Dedifferentiated amniotic fluid mesenchymal stem cell (primary cell): ENCODE results near the gene WNK1.
A peak's percentile ranks its signal among the peaks of the same experiment; 100 is the strongest.
"Not testable (repeated sequence)": the region's sequence is repeated elsewhere in the genome, so short reads cannot be mapped to it uniquely, and the experiment has no call there.

Experiments used
- DNase-seq: peaks from one replicate; pipeline ENCODE4 v3.0.0-alpha.2; 2016; ENCODE audit errors: extremely low spot score

Gene WNK1

DNA sequence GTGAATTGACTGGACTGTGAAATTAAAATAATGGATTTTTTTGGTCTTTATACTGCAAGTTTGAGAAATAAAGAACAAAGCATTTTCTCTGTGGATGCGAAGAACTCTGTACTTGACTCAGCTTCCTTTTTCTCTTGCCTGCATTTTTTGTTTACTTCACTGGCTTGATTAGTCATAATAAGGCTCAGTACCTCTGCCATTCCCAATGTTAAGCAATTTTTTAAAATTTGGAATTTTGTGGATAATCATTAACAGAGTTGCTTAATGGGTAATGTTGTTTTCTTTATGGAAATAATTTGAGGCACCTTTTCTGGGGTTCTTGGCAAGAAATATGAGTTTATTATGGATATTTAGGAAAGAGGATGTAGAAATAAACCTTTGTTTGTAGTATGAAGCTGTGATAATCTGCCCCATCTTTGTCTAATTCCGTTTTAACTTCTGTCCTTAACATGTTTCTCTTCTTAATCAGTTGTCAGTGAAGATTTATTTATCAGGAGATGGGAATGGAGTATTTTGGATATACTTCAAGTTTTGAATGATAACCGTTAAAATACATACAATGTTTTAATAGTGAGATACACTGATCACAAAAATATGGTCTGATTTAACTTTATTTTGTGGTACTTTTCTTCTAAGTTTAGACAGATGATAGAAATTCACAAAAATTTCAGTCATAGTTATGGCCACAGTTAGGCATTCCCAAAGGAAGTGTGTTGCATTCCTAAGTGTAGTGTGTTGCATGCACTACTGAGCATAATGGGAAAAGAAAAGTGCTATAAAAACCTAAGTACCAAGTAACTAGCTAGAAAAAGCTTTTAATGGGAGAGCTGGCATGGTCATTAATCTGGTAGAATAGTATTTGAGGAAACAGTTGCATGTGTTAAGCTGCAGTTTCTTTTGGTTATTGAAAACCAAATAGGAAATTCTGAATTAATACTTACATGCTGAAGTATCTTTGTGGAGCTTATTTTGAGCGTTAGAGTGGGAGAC, 27.7 kb downstream of the WNK1 start:
- peak; percentile 51 for DNase-seq

DNA sequence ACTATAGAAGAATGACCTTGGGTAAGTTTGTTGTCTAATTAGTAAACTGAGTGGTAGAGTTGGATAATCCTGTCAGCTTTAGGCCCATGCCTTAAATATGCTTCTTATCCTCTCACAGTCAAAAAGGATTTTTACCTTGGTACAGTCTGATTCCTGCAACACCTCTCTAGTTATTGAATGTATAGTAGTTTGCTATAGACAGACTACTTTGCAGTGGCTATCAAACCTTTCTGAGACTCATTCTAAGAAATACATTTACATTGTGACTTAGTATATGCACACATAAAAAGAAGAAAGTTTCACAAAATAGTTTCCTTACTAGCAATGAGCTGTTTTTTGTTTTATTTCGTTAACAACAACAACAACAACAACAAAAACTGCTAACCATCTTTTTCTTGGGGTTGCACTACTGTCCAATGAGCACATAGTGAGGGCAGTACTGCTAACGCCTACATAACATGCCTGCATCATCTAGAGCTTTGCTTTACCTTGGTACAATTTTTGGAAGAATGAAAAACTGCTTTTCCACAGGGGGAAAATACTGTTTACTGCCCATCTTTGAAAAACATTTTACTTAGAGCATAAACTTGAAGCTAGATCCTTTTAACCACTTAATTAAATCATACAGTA, 28.5 kb downstream of the WNK1 start:
- no peak for DNase-seq

DNA sequence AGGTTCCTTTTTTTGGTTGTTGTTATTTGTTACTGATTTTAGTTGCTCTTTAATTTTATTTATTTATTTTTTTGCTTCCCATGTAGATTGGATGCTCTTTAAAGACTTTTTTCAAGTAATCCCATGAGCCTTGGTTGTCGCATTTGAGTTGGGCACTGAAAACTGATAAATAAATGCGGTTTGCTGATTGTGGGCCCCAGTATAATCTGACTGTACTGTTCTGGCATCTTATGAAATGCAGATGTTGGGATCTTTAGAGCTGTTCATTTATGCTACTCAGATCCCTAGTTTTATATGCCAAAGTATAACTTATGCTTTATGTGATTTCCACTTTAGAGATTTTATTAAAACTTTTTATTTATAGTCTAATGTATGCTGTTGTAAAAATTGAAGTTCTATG, 33.3 kb downstream of the WNK1 start:
- no peak for DNase-seq

DNA sequence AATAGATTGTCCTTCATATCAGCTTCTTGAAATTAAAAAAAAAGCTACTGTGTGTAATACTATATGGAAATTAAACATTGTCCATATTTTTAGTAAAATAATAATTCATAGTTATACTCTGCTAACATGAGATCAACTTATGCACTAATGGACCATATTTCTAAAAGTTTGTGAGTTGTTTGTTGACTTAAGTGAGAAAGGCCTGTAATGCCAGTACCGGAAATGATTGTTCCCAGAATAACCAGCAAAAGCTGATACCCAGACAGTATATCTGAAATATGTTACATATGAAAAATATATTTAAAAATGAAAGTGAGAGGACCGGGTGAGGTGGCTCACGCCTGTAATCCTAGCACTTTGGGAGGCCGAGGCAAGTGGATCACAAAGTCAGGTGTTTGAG, 35.9 kb downstream of the WNK1 start:
- DNase-seq = no peak

DNA sequence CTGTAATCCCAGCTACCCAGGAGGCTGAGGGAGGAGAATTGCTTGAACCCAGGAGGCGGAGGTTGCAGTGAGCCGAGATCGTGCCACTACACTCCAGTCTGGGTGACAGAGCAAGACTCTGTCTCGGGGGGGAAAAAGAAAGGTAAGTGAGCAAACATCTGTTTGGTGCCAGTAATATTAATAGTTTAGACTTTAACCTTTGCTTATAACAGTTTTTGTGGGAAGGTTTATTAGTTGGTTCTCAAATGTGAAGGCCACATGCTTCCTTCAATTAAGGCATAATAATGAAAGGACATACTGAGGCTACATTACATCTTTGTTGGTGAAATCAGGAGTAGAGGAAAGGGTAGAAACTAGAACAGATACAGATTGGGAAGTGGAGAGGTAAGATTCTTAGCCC, 36.4 kb downstream of the WNK1 start:
- DNase-seq = not testable (repeated sequence)

DNA sequence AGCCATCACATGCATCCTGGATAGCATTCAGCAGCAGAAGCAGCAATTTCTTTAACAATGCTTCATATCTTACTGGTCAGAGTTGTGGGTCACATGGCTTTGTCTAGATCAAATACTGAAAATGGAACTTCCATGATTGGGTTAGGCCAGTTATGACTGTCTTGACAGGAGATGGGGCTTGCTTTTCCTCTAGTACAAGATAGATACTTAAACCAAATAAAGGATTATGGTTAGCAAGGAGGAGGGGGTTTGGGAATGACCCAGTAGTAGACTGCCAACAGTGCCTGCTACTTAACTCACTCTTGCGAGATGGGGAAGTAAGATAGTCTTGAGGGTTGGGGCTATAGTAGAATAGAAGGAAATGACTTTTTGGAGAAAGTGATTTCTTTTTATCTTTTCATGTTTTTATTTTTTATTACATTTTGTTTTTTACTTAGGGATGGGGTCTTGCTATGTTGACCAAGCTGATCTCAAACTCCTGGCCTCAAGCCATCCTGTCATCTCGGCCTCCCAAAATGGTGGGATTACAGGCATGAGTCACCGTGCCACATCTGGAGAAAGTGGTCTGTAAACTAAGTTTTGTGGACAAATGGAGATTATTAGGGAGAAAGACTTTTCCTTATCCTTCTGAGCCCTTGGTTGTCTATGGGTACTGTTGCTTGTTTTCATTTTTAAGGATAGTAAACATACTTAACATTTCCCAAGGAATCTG, 37.6 kb downstream of the WNK1 start:
- no peak for DNase-seq

DNA sequence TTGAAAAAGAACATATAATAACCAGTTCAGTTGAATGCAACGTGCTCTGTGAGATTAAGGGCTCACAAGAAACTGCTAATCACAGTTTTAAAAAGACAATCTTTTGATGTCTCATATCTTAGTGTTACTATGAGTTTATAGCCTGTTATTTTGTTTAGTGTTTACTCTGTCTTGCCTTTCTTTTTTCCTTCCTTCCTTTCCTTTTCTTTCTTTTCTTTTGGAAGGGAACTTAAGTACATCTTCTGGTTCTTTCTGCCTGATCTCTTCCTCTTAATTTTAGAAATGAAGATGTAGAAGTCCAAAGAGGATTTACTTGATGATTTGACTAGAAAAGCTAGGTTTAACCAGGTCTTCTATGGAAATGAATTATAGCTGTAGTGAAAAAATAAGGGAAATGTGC, 38.2 kb downstream of the WNK1 start:
- no peak for DNase-seq

DNA sequence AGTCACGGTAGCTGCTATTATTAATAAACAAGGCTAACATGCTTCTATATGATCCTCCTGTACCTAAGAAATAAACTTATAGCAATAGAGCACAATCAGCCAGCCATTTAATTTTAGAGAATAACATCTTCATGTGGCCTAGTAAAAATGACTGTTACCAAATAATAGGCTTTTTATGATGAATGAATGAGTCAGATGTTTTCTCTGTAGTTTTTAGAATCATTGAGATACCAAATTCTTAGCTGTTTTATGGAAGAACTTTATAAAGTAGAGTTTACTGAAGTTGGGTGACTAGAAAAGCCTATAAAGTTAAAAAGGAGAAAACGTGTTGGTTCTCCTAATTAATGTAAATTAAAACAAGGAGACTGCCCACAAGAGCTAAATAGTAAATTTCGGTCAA, 40.7 kb downstream of the WNK1 start:
- DNase-seq = no peak

DNA sequence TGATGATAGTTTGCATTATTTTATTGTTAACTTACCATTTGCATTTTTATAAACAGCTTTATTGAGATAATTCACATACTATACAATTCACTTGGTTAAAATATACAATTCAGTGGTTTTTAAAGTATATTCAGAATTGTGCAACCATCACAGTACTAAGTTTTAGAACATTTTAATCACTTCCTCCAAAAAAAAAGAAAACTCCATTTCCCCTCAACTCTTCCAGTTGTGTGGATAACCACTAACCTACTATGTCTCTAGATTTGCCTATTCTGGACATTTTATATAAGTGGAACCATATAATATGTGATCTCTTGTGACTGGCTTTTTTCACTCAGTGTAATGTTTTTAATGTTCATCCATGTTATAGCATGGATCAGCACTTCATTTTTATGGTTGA, 41.3 kb downstream of the WNK1 start:
- no peak for DNase-seq

DNA sequence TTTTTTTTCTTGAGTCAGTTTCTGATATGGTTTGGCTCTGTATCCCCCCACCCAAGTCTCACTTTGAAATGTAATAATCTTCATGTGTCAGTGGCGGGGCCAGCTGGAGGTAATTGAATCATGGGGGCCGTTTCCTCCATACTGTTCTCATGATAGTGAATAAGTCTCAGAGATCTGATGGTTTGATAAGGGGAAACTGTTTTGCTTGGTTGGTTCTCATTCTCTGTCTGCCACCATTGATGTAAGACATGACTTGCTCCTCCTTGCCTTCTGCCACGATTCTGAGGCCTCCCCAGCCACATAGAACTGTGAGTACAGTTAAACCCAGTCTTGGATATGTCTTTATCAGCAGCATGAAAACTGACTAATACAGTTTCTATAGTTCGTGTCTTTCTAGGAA, 42.9 kb downstream of the WNK1 start:
- DNase-seq = no peak

DNA sequence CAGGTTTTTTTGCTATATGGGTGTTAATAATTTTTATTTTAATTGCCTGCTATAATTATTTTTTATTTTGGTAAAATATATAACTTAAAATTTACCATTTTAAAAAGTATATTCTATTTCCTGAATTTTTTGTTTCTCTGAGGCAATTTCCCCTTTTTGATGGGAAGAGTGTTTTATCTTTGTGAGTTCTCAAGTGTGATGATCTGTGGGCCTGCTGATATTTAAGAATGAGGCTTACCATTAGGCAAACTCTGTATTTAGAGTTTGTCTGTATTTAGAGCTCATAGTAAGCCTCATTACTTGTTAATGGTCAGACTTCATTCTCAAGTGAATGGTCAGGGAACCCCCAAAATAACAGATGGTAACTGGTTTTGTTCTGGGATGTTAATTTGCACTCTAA, 48.0 kb downstream of the WNK1 start:
- no peak for DNase-seq

DNA sequence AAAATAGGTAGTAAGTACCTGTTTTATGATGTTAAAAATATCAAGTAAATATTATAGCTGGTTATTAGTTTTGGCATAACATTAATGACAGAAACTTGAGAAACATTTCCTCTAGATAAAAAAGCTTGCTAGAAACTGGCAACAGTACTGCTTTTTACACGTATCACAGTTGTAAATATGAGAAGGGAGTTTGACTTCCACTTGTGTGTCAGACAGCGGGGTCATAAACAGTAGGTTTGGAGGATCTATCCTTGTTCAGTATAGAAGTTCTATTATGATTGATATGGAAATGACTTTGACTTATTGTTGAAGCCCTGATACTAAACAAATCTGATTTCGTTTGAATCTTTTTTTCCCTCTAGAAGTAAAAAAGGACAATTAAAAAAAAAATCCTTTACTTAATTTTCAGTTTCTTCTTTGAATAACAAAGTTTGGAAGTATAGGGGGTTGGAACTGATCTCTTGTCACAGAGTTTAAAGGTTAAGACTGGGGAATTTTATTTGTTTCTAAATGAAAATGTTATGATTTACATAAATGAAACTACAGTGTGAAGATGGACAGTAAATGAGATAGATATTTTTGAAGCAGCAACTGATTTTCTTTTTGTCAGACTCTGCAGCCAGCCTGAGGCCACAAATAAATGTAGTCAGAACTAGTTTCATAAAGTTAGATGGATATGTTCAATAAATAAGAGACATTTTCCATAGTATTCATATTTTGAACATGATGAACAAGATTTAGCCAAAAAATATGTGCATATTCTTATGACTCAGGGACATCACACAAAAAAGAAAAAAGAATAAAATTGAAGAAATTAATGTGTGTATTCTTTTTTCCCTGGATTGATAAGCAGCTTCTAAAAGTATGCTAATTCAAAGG, 50.1 kb downstream of the WNK1 start:
- no peak for DNase-seq

DNA sequence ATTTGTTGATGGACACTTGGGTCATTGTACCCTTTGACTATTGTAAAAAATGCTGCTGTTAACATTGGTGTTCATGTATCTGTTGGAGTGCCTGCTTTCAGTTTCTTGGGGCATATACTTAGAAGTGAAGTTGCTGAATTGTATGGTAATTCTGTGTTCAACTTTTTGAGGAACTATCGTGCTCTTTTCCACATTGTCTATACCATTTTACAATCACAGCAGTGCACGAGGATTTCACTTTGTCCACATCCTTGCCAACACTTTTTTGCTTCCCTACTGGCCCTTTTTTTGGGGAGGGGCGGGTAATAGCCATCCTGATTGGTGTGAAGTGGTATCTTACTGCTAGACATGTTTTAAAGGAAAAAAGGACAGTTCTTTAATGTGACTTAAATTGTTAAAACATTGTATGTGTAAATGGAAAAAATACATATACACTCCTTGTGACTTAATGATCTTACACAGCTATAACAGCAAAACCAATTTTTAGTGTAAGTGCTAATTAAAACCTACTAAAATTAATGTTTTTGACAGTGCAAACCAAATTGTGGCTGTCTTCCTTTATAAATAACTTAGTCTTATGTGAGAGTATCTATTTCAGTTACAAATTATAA, 52.7 kb downstream of the WNK1 start:
- DNase-seq = no peak

DNA sequence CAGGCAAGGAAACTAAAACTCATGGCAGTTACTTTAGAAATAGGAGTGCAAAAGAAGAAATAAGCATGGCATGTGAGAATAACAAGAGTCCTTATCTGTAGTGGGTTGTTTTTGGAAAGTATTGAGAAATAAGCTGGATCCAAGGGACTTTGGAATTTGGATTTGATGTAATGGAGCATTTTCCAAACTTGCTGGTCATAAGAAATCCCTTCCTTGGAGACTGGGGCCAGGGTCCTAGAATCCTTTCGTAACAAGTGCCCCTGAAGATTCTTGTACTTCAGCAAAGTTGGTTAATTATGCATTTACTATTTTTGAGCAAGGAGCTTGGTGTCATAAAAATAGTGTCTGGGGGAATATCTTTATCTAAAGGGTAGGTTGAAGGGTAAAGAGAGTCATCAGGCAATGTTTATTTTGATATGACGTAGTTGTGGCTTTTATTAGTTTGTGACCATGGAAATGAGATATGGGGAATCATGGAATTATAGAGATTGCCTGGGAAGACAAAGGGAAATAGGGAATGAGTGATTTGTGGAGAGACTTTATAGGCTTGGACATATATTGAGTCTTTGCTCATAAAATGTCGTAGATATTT, 53.9 kb downstream of the WNK1 start:
- DNase-seq = peak; percentile 30

DNA sequence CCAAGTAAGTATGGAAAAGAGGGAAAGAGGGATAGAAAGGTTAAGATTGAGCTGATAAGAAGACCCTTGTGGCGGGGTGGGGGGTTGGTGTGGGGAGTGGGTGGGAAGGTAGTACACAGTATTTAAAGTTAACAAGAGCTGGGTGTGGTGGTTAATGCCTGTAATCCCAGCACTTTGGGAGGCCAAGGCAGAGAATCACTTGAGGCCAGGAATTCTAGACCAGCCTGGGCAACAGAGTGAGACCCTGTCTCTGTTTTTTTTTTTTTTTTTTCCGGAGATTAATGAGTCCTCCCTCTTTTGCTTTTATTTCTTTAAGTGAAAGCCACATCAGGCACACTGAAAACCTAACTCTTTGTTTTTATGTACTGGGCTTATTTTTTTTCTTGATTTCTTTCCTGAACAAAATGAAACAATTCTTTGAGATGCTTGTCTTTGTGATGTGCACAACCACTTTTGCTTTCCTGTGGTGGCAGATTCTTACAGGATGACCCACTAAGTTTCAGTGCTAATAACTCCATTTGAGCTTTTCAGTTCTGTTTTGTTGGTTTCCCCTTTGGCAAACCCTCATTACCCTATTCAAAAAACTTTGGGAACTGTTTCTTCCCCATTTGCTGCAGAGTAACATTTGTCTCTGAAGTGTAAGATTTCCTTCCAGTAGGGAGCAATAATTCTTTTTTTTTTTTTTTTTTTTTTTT, 54.8 kb downstream of the WNK1 start:
- no peak for DNase-seq

DNA sequence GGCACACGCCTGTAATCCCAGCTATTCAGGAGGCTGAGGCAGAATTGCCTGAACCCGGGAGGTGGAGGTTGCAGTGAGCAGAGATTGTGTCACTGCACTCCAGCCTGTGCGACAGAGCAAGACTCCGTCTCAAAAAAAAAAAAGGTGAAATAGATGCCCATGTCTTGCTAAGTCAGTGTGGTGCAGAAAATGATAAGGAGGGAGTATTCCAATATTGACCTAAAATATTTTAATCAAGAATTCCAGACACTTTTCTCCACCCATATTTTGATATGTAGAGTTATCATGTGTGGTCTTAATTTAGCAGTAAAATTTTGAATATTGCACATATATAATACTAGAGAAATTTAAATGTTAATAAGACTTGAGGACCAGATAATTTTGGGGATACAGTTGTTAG, 57.7 kb downstream of the WNK1 start:
- DNase-seq = no peak

DNA sequence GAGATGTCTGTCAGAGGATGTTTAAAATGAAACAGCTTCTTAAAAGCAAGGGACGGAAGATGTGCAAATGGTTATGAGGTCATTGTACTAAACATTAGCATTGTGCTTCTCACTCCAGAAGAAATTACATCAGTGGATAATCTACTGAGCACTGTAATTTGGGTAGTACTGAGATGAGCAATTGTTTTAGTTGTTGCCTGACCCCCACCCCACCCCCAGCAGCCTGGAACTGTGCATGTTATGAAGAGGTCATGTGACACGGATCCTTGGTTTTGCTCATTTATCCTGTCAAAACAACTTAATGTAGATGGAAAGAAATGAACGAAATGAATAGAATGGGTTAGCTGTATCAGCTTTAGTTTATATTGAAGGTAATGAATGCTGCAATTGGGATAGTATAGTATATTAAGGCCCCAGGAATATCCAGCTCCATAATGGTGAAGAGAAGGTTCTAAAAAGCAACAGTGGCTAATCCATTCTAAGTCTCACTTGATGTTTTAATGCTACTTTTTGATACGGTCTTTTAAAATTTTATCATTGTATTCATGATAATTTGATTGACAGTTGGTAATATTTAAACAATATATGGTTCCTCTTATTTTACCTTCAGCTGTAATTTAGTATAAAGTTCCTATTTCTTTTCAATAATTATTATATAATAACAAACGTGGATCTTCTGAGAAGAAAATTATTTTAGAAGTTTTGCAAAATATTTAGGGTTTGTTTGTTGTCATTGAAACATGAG, 58.5 kb downstream of the WNK1 start:
- DNase-seq = no peak

DNA sequence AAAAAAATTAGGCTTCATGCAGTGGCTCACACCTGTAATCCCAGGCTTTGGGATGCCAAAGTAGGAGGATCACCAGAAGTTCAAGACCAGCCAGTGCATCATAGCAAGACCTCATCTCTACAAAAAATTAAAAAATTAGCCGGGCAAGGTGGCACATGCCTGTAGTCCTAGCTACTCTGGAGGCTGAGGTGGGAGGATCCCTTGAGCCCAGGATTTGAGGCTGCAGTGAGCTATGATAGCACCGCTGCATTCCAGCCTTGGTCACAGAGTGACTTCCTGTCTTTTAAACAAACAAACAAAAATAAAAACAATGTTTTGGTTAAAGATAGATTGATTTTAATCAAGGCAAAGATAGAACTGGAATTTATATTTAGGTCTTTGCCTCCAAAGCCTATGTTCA, 60.6 kb downstream of the WNK1 start:
- DNase-seq = no peak

DNA sequence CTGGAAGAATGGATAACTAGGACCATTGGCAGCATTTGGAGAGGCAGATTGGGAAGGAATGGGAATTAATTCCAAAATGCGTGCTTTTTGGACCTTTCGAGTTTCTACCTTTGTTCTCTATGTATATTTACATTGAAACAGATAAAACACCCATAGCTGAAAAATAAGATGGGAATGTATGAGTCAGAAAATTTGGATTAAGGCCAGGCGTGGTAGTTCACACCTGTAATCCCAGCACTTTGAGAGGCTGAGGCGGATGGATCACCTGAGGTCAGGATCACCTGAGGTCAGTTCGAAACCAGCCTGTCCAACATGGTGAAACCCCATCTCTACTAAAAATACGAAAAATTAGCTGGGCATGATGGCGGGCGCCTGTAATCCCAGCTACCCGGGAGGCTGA, 65.1 kb downstream of the WNK1 start:
- not testable (repeated sequence) for DNase-seq
